HG03159 (cell line): ENCODE measurements around the gene PLEKHM1.
"Not testable (repeated sequence)": the region's sequence is repeated elsewhere in the genome, so short reads cannot be mapped to it uniquely, and the experiment has no call there.

Experiments
- ATAC-seq: cut with Tn5 transposase; IDR thresholded peaks from one replicate; pipeline ENCODE4 v1.9.1; 2021; ENCODE audit warnings: mild to moderate bottlenecking, moderate library complexity; ENCODE audit not compliant: unreplicated experiment

Gene PLEKHM1

GRCh38 chr17:45443371-45444260 lies 46.9 kb downstream of the PLEKHM1 start:
- ATAC-seq: not testable (repeated sequence)

- ATAC-seq: no peak
Measured at GRCh38 chr17:45441526-45442310, 48.8 kb downstream of the PLEKHM1 start.

GRCh38 chr17:45440839-45441515 lies 49.5 kb downstream of the PLEKHM1 start:
- ATAC-seq: not testable (repeated sequence)

GRCh38 chr17:45440161-45440778 lies 50.3 kb downstream of the PLEKHM1 start:
- ATAC-seq: no peak

GRCh38 chr17:45438931-45439610 lies 51.5 kb downstream of the PLEKHM1 start:
- no peak for ATAC-seq

- no peak for ATAC-seq
Measured at GRCh38 chr17:45437465-45438283, 52.8 kb downstream of the PLEKHM1 start.

- ATAC-seq: no peak
Measured at GRCh38 chr17:45436625-45437464, 53.7 kb downstream of the PLEKHM1 start.

GRCh38 chr17:45436161-45436560 lies 54.4 kb downstream of the PLEKHM1 start:
- no peak for ATAC-seq

- no peak for ATAC-seq
Measured at GRCh38 chr17:45435481-45435880, 55.0 kb downstream of the PLEKHM1 start.

GRCh38 chr17:45433159-45433535 lies 57.4 kb downstream of the PLEKHM1 start:
- ATAC-seq: no peak

GRCh38 chr17:45432405-45433158 lies 57.9 kb downstream of the PLEKHM1 start, which contains the start of gene ARHGAP27:
Gene ARHGAP27 (minus strand): TSS chr17:45432870. CDS start chr17:45430279, 2,591 bp downstream.
- no peak for ATAC-seq

GRCh38 chr17:45431531-45432404 lies 58.8 kb downstream of the PLEKHM1 start:
- ATAC-seq: peak; percentile 51

GRCh38 chr17:45430738-45431530 lies 59.6 kb downstream of the PLEKHM1 start:
- ATAC-seq: peak; percentile 24

GRCh38 chr17:45430006-45430737 lies 60.3 kb downstream of the PLEKHM1 start:
- no peak for ATAC-seq

GRCh38 chr17:45429339-45430005 lies 61.0 kb downstream of the PLEKHM1 start:
- no peak for ATAC-seq
